HepG2 (cell line): ENCODE measurements around the gene RUNX2. TPM values are rescaled to one million over a fixed set of nuclear protein-coding genes. Genes with fewer than 3 reads are reported as not detected.

Source experiments
- ATAC-seq: fragments of 200-7000 bp; cut with Tn5 transposase; 3 replicates; pipeline ENCODE4 v1.9.1; 2020; ENCODE audit warnings: mild to moderate bottlenecking, moderate library complexity
- BruUV-seq: library from RNA; stranded (reverse); fragments of 400-500 nt; replicated peaks from 2 replicates; lab custom pipeline; 2021; lab: Mats Ljungman, UMichigan
- CTCF ChIA-PET: fragments of 300-600 bp; formaldehyde crosslinking; extraction: SDS; loops from one replicate; lab custom pipeline; 2021; ENCODE audit warnings: low total read pairs, inconsistent platforms, low intra/inter-chr PET ratio; lab: Yijun Ruan, JAX
- POLR2A ChIA-PET: fragments of 350-600 bp; sonication (Branson Sonifier 250); formaldehyde crosslinking; loops from one replicate; lab custom pipeline; 2020; ENCODE audit warnings: antibody characterized with exemption, inconsistent platforms; lab: Yijun Ruan, JAX
- DNase-seq: peaks from one replicate; pipeline ENCODE4 v3.0.0-alpha.2; 2015; ENCODE audit warnings: low spot score
- FAIRE-seq: peaks from 3 replicates; lab custom pipeline; 2011; peaks lifted over from hg19 to GRCh38; lab: Jason Lieb, UNC
- H2AFZ ChIP-seq: one replicate; pipeline ENCODE4 v1.6.1; 2011; ENCODE audit warnings: low read length, inconsistent platforms
- H3K27ac ChIP-seq: fragments of 300-600 bp; 3 replicates; pipeline ENCODE4 v1.8.0; 2011; ENCODE audit warnings: mixed run types, mild to moderate bottlenecking, mixed read lengths, low read length, inconsistent platforms; ENCODE audit not compliant: insufficient read depth; ENCODE audit errors: extremely low read length
- H3K27me3 ChIP-seq, 2 experiments: fragments of 200-600 bp in 1 of 2; 2 replicates in 1 of 2; 3 replicates in 1 of 2; pipeline versions ENCODE4 v1.6.0 to v1.8.0; 2011; ENCODE audit warnings: low read length in 2 of 2, mild to moderate bottlenecking in 2 of 2, moderate library complexity in 2 of 2, inconsistent platforms in 1 of 2; ENCODE audit not compliant: insufficient read depth in 2 of 2, control insufficient read depth in 1 of 2
- H3K36me3 ChIP-seq, 2 experiments: fragments of 200-600 bp in 1 of 2; replicated peaks in 1 of 2; 2 replicates in 1 of 2; 3 replicates in 1 of 2; pipeline versions ENCODE4 v1.5.1 to v1.8.0; 2011; ENCODE audit warnings: low read length in 2 of 2, inconsistent platforms in 1 of 2; ENCODE audit not compliant: insufficient read depth in 2 of 2, control insufficient read depth in 1 of 2
- H3K4me1 ChIP-seq: 2 replicates; pipeline ENCODE4 v1.5.1; 2012; ENCODE audit warnings: low read length, inconsistent platforms; ENCODE audit not compliant: insufficient read depth
- H3K4me2 ChIP-seq: 2 replicates; pipeline ENCODE4 v1.6.0; 2011; ENCODE audit warnings: low read depth, low read length, inconsistent platforms
- H3K4me3 ChIP-seq, 3 experiments: fragments of 200-600 bp in 1 of 3; sonication (generic), shearing (Covaris generic) in 1 of 3; replicated peaks in 1 of 3; 2 replicates each; pipeline ENCODE4 v1.5.1; 2011 to 2016; ENCODE audit warnings: low read length in 3 of 3, inconsistent platforms in 2 of 3, low read depth in 2 of 3, mild to moderate bottlenecking in 2 of 3, control low read depth in 1 of 3, mixed read lengths in 1 of 3; ENCODE audit not compliant: insufficient read depth in 1 of 3
- H3K79me2 ChIP-seq: one replicate; pipeline ENCODE4 v1.6.1; 2011; ENCODE audit warnings: low read length, inconsistent platforms; ENCODE audit not compliant: insufficient read depth
- H3K9ac ChIP-seq: 2 replicates; pipeline ENCODE4 v1.6.0; 2011; ENCODE audit warnings: mild to moderate bottlenecking, low read depth, low read length, inconsistent platforms; ENCODE audit not compliant: insufficient read depth
- H3K9me3 ChIP-seq: 2 replicates; pipeline ENCODE4 v1.5.1; 2012; ENCODE audit warnings: mild to moderate bottlenecking, low read length
- H4K20me1 ChIP-seq: 2 replicates; pipeline ENCODE4 v1.6.0; 2011; ENCODE audit warnings: inconsistent platforms, mild to moderate bottlenecking, low read length, moderate library complexity; ENCODE audit not compliant: insufficient read depth
- CEBPB ChIP-seq: IDR thresholded peaks from 2 replicates; pipeline ENCODE4 v1.6.1; 2011; ENCODE audit warnings: low read depth, low read length, improper control_type of control experiment, borderline replicate concordance
- ZNF543 ChIP-seq: sonication (generic); formaldehyde crosslinking; IDR thresholded peaks from 2 replicates; pipeline ENCODE4 v1.4.0; 2020; ENCODE audit warnings: mild to moderate bottlenecking, missing genetic modification reagents
- WGBS: methylation state at CpG from one replicate; pipeline ENCODE4 v1.1.6; 2017; ENCODE audit warnings: low lambda C conversion rate; 5-methylcytosine and 5-hydroxymethylcytosine counted together
- in situ Hi-C: cut with HindIII; loops from 2 replicates; pipeline ENCODE4 v1.10.0; 2017; ENCODE audit warnings: low pct_unique_long_range_greater_than_20kb; ENCODE audit not compliant: extremely low pct_ligation_motif_present
- intact Hi-C: fragments of 100-400 bp; cut with micrococcal nuclease; formaldehyde crosslinking; loops from one replicate; pipeline ENCODE4 v1.10.0; 2022; ENCODE audit not compliant: unreplicated experiment
- polyA plus RNA-seq, 8 experiments: library from polyadenylated mRNA; depleted of rRNA in 3 of 8; stranded (reverse) in 7 of 8; unstranded in 1 of 8; fragments of >200 nt; fragmentation: Illumina TruSeq in 4 of 8; extraction: Trizol in 4 of 8; gene quantifications; 2 replicates each; pipeline versions ENCODE4 v1.2.1 to v1.2.3, GENCODE V29; 2011 to 2016; ENCODE audit warnings: low read depth in 4 of 8, missing spikeins in 1 of 8, mixed read lengths in 1 of 8; ENCODE audit not compliant: insufficient read depth in 1 of 8
- total RNA-seq, 5 experiments: library from RNA; depleted of rRNA; stranded (reverse); fragments of >200 nt; fragmentation: Illumina TruSeq; extraction: Trizol; gene quantifications; 2 replicates each; pipeline ENCODE4 v1.2.3, GENCODE V29; 2016; ENCODE audit warnings: low read depth in 1 of 5
- TF ChIP-seq, protein P1 (sequence below): sonication (generic); formaldehyde crosslinking; IDR thresholded peaks from 2 replicates; pipeline ENCODE4 v1.9.0; 2021; ENCODE audit warnings: missing genetic modification reagents, borderline replicate concordance

Gene RUNX2
- total and polyA plus RNA-seq, 2 of the 13 experiments (the other 11 are each of a cell fraction or from before 2014, with no cell fraction given): not detected

GRCh38 chr6:45702849-45703739, 375.0 kb downstream of the RUNX2 start:
- peaks cover 2 to 14% of the 10 kb centered on the region in 2 experiments; a peak in 3 of 5 replicates for H3K27me3 ChIP-seq
- no peaks in the 10 kb centered on the region for H3K79me2 ChIP-seq
- ATAC-seq (no peak), FAIRE-seq (no peak), DNase-seq (no peak)
- H3K9ac ChIP-seq: no peak overlapping the region
- H3K9me3 ChIP-seq: no peaks in the 10 kb centered on the region
- no peaks in the 10 kb centered on the region for H4K20me1 ChIP-seq
- H2AFZ ChIP-seq: no peak overlapping the region
- in situ Hi-C loops: no loop called here
- ChIA-PET CTCF (no interaction called here), POLR2A (interaction anchor here (0.8 kb wide), 1 partner anchor 731 kb away, joined by 3 read pairs; no protein-coding TSS in a partner anchor)
- TF ChIP-seq, protein P1, sequence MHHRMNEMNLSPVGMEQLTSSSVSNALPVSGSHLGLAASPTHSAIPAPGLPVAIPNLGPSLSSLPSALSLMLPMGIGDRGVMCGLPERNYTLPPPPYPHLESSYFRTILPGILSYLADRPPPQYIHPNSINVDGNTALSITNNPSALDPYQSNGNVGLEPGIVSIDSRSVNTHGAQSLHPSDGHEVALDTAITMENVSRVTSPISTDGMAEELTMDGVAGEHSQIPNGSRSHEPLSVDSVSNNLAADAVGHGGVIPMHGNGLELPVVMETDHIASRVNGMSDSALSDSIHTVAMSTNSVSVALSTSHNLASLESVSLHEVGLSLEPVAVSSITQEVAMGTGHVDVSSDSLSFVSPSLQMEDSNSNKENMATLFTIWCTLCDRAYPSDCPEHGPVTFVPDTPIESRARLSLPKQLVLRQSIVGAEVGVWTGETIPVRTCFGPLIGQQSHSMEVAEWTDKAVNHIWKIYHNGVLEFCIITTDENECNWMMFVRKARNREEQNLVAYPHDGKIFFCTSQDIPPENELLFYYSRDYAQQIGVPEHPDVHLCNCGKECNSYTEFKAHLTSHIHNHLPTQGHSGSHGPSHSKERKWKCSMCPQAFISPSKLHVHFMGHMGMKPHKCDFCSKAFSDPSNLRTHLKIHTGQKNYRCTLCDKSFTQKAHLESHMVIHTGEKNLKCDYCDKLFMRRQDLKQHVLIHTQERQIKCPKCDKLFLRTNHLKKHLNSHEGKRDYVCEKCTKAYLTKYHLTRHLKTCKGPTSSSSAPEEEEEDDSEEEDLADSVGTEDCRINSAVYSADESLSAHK: no peak
- peak; percentile 28; the same call in 1 of the 2 replicates for TF ChIP-seq CEBPB
- no peak for TF ChIP-seq ZNF543 (CRISPR knock-in tag)
- no peaks in the 10 kb centered on the region for H3K4me1 ChIP-seq
- intact Hi-C loops: no loop called here
- no peak overlapping the region for H3K4me3 ChIP-seq
- H3K36me3 ChIP-seq: no peaks in the 10 kb centered on the region
- no peak overlapping the region for H3K27ac ChIP-seq
- H3K4me2 ChIP-seq: no peak overlapping the region
- under 1% methylated on average over 4 of the region's 4 CpGs for WGBS
- no TSS peak for BruUV-seq
